ENCODE measurements around the gene ATAD3A.

Gene ATAD3A

DNA sequence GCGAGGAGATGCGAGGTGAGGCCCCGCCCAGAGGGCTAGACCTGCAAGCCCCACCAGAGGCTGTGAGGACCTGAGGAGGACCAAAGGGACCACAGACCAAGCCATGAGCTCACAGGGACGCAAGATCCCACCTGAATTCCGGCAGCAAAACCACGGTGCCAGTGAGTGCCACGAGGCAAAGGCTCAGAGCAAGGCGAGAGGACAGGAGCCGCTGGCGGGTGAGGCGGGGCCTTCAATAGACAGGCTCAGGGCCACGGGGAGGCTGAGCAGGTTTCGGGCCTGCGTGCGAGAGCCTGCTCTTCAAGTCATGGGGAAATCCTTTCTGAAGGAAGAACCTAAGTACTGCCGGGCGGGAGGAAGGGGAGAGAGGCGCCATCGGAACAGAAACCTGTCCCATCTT is 35.5 kb downstream of the ATAD3A start:
- no peaks in the 10 kb centered on the region for H3K36me3 Mint-ChIP-seq (ENCODE audit: low read depth)
- H3K4me1 Mint-ChIP-seq, result no peaks in the 10 kb centered on the region
- peak overlapping the region in 1 of 3 experiments; percentile 27 for H3K27ac Mint-ChIP-seq
- no peak overlapping the region for H3K4me3 Mint-ChIP-seq
- H3K27me3 Mint-ChIP-seq (ENCODE audit: low read depth), result no peaks in the 10 kb centered on the region
- no peaks in the 10 kb centered on the region for H3K9me3 Mint-ChIP-seq
- TF ChIP-seq, protein P1, sequence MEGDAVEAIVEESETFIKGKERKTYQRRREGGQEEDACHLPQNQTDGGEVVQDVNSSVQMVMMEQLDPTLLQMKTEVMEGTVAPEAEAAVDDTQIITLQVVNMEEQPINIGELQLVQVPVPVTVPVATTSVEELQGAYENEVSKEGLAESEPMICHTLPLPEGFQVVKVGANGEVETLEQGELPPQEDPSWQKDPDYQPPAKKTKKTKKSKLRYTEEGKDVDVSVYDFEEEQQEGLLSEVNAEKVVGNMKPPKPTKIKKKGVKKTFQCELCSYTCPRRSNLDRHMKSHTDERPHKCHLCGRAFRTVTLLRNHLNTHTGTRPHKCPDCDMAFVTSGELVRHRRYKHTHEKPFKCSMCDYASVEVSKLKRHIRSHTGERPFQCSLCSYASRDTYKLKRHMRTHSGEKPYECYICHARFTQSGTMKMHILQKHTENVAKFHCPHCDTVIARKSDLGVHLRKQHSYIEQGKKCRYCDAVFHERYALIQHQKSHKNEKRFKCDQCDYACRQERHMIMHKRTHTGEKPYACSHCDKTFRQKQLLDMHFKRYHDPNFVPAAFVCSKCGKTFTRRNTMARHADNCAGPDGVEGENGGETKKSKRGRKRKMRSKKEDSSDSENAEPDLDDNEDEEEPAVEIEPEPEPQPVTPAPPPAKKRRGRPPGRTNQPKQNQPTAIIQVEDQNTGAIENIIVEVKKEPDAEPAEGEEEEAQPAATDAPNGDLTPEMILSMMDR (IDR thresholded peaks at IDR 0.05; ENCODE audit: unreplicated experiment in 3 of 3), result no peak

DNA sequence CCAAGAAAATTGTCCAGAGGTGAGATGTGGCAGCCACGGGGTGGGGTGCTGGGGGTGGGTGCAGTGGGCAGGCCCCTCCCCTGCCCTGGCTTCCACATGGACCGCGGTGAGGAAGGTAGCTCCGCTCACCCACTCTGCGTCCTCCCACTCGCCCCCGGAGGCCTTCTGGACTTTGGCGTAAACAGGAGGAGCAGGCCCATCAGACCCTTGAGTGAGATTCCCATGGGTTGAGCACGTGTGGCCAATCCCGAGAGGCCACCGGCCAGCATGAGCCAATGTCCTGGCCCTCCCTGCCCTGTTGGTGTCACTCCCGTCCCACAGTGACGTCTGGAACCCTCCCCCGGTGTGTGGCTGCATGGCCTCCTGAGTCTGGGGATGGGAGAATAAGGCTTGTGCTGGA is 36.6 kb downstream of the ATAD3A start:
- H3K4me1 Mint-ChIP-seq, result no peaks in the 10 kb centered on the region
- H3K4me3 Mint-ChIP-seq, result no peak overlapping the region
- H3K36me3 Mint-ChIP-seq (ENCODE audit: low read depth), result no peaks in the 10 kb centered on the region
- no peaks in the 10 kb centered on the region for H3K27me3 Mint-ChIP-seq (ENCODE audit: low read depth)
- no peaks in the 10 kb centered on the region for H3K9me3 Mint-ChIP-seq
- no peak overlapping the region for H3K27ac Mint-ChIP-seq
- TF ChIP-seq, protein P1 (IDR thresholded peaks at IDR 0.05; ENCODE audit: unreplicated experiment in 3 of 3), result no peak

DNA sequence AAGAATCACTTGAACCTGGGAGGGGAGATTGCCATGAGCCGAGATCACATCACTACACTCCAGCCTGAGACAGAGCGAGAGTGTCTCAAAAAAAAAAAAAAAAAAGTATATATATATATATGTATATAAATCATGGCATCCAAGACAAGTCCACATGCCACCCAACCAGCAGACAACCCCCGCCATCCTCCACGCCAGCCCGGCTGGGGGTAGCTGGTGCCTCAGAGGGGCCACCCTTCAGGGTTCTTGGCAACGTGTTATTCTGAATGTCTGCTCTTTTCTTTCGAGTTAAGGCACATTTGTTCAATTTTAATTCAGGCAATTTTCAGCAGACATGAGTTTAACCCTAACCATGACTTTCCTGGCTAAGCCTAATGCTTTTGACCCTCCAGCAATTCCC is 38.1 kb downstream of the ATAD3A start:
- H3K9me3 Mint-ChIP-seq, result no peaks in the 10 kb centered on the region
- no peaks in the 10 kb centered on the region for H3K27me3 Mint-ChIP-seq (ENCODE audit: low read depth)
- no peak overlapping the region for H3K27ac Mint-ChIP-seq
- H3K36me3 Mint-ChIP-seq (ENCODE audit: low read depth), result no peaks in the 10 kb centered on the region
- no peak overlapping the region for H3K4me3 Mint-ChIP-seq
- H3K4me1 Mint-ChIP-seq, result no peaks in the 10 kb centered on the region
- TF ChIP-seq, protein P1 (IDR thresholded peaks at IDR 0.05; ENCODE audit: unreplicated experiment in 3 of 3), result no peak

DNA sequence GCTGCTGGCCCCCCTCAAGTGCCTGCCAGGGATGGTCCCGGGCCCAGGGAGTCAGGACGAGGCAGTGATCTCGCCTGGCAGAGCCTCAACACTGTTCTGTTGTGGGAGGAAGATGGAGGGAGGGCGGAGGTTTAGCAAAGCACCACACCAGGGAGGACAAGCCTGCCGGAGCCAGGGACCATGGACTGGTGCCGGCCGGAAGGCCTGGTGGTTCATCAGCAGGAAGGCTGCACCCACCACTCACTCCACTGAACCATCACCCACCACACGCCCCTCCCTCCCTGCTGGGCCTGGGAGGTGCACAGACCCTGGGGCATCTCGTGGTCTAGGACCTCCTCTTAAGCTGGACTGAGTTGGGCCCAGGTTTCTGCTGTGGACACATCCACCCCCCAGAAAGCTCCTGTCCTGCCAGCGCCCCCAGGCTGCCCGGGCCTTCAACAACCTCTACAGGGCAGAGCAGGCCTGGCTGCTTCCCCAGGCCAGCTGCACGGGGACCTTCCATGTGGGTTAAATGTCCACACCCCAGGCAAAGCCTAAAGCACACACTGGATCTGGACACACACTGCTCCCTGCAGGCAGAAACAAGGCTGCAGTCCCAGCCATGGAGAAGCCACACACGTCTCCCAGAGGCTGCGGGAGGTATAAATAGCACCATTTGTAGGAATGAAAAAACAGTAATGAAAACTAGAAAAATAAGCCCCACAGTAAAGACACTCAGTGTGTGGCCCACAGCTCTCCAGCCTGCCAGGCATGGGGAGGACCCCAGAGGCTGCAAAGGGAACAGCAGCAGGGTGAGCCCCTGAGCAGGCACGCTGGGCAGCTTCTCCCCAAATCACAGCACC is 38.9 kb downstream of the ATAD3A start:
- Mint-ChIP-seq H3K9me3 (no peaks in the 10 kb centered on the region), H3K27ac (peak overlapping the region in 2 of 3 experiments; percentile 15 to 51), H3K4me1 (no peaks in the 10 kb centered on the region), H3K4me3 (no peak overlapping the region), H3K27me3 (ENCODE audit: low read depth) (no peaks in the 10 kb centered on the region), H3K36me3 (ENCODE audit: low read depth) (no peaks in the 10 kb centered on the region)
- TF ChIP-seq, protein P1 (IDR thresholded peaks at IDR 0.05; ENCODE audit: unreplicated experiment in 3 of 3), result peak; percentile 27 to 39 (median 31)

DNA sequence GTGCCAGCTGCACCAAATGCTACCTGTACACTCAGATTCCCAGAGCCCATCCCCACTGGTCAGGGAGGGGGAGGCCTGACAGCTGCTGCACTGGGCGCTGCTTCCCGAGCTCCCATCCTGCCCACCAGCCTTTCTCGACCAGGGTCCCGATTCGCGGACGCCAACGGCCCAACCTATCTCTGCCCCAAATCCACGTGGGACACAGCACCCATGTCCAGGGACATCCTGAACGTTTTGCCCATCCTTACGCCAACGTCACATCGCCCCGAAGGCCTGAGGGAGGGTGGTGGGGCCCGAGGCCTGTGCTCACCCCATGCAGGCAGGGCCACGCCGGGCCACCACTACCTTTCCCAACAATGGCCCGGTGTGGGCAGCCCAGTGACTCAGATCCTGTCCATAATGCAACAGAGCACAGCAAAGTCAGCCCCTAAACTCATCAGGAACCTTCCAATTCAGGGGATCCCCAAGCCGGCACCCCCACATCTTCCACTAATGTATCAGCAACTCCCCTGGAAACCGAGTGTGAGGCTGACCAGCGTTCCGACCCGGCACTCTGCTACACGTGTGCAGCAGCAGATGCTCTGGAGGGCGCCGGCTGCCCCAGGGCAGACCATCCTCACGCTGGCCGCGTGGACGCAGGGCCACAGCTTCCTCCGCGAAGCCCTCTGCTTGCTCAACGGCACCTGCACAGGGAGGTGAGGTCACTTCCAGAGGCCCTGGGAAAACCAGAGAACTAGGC is 39.7 kb downstream of the ATAD3A start:
- H3K4me1 Mint-ChIP-seq, result no peaks in the 10 kb centered on the region
- H3K27me3 Mint-ChIP-seq (ENCODE audit: low read depth), result no peaks in the 10 kb centered on the region
- no peak overlapping the region for H3K27ac Mint-ChIP-seq
- TF ChIP-seq, protein P1 (IDR thresholded peaks at IDR 0.05; ENCODE audit: unreplicated experiment in 3 of 3), result no peak
- no peak overlapping the region for H3K4me3 Mint-ChIP-seq
- no peaks in the 10 kb centered on the region for H3K9me3 Mint-ChIP-seq
- H3K36me3 Mint-ChIP-seq (ENCODE audit: low read depth), result no peaks in the 10 kb centered on the region
